Stomach (tissue), 9 donors: ENCODE data around the gene GAR1. TPM values are rescaled to one million over a fixed set of nuclear protein-coding genes. Genes with fewer than 3 reads are reported as not detected.

Experiments
- DNase-seq, 2 donors: peaks; one replicate each; pipeline versions ENCODE4 v3.0.0 to v3.0.0-alpha.2; 2013 to 2019
- H3K27ac ChIP-seq, 5 donors: fragments of 200-600 bp in 4 of 5; sonication (generic) in 4 of 5; one replicate each; pipeline ENCODE4 v1.5.1; 2013 to 2019; ENCODE audit warnings: mild to moderate bottlenecking in 1 of 5, moderate library complexity in 1 of 5
- H3K27me3 ChIP-seq, 3 donors: fragments of 200-600 bp; sonication (generic); one replicate each; pipeline ENCODE4 v1.5.1; 2017 to 2019; ENCODE audit warnings: mixed run types in 1 of 3
- H3K36me3 ChIP-seq, 4 donors: fragments of 200-600 bp; sonication (generic); 1 replicate in 3 of 4; 2 replicates in 1 of 4; pipeline ENCODE4 v1.5.1; 2016 to 2019
- H3K4me1 ChIP-seq, 4 donors: fragments of 200-600 bp; sonication (generic); one replicate each; pipeline ENCODE4 v1.5.1; 2016 to 2019
- H3K4me3 ChIP-seq, 4 donors: fragments of 200-600 bp; sonication (generic) in 3 of 4; one replicate each; pipeline ENCODE4 v1.5.1; 2016 to 2019; ENCODE audit warnings: mild to moderate bottlenecking in 1 of 4
- H3K9me3 ChIP-seq, 4 donors: fragments of 200-600 bp; sonication (generic); one replicate each; pipeline ENCODE4 v1.5.1; 2016 to 2019
- EP300 ChIP-seq: sonication (generic); formaldehyde crosslinking; IDR thresholded peaks from one replicate; pipeline ENCODE4 v1.6.1; 2017; ENCODE audit warnings: antibody characterized with exemption
- POLR2A ChIP-seq, 4 donors: fragments of 450-650 bp; IDR thresholded peaks; one replicate each; pipeline ENCODE4 v1.6.1; 2016; ENCODE audit warnings: antibody characterized with exemption in 4 of 4, control low read depth in 2 of 4, mild to moderate bottlenecking in 1 of 4, moderate library complexity in 1 of 4
- POLR2AphosphoS5 ChIP-seq, 3 donors: sonication (generic); formaldehyde crosslinking; IDR thresholded peaks; one replicate each; pipeline ENCODE4 v1.6.1; 2016; ENCODE audit warnings: antibody characterized with exemption in 3 of 3
- WGBS, 5 donors: extraction: QIAGEN DNeasy Blood & Tissue Kit in 3 of 5; methylation state at CpG; one replicate each; pipeline versions ENCODE4 v1.1.5 to v1.1.7; 2013 to 2018; 5-methylcytosine and 5-hydroxymethylcytosine counted together
- intact Hi-C: fragments of 100-400 bp; cut with DNase I; formaldehyde crosslinking; loops from one replicate; pipeline ENCODE4 v1.15.1; 2023; ENCODE audit warnings: low total_unique reads
- polyA plus RNA-seq, 3 donors: library from polyadenylated mRNA; stranded (reverse); fragments of 200-250 nt; gene quantifications; one replicate each; pipeline ENCODE4 v1.2.3, GENCODE V29; 2013
- total RNA-seq, 5 donors: library from RNA; depleted of rRNA; stranded (reverse); fragments of >200 nt; gene quantifications; one replicate each; pipeline versions ENCODE4 v1.1.0 to v1.2.3, GENCODE V29; 2014 to 2016
- TF ChIP-seq, protein P1 (sequence below), 7 experiments: fragments of 450-650 bp in 4 of 7; fragments of 200-600 bp in 3 of 7; sonication (generic) in 3 of 7; IDR thresholded peaks; one replicate each; pipeline ENCODE4 v1.5.1; 2016 to 2019; ENCODE audit warnings: antibody characterized with exemption in 7 of 7, control low read depth in 2 of 7, mild to moderate bottlenecking in 1 of 7
- donor health status: healthy with polysubstance abuse.
- donor health status: Bipolar disorder and iron deficiency.
- donor health status: healthy.

GAR1 gene
- total and polyA plus RNA-seq, 8 donors = 2.2 to 19.2 (median 13.2) TPM; not detected in 2

DNA sequence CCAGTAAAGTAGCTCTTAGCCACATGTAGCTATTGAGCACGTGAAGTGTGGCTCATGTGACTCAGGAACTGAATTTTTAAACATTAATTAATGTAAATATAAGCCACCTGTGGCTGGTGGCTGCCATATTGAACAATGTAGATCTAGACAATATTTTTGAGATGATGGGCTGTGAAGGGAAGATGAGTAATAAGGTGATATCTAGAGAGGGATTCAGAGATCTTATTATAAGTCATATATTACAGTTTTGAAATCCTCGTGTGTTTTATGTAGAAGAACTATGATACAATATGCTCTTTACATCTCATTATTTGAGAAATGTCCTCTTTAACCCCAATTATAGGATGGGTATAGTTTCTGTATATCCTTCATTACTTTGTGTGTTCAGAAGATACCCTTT, 5.6 kb downstream of the GAR1 start:
- no peak overlapping the region for H3K4me3 ChIP-seq
- no peaks in the 10 kb centered on the region for H3K9me3 ChIP-seq
- WGBS, 5 donors = 50 to 72% (median 58%) methylated on average over 2 of the region's 2 CpGs
- H3K4me1 ChIP-seq = peaks cover 6 to 18% (median 11%) of the 10 kb centered on the region in 4 donors
- intact Hi-C loops = no loop called here
- H3K27ac ChIP-seq = no peak overlapping the region
- no peak for DNase-seq
- no peaks in the 10 kb centered on the region for H3K27me3 ChIP-seq
- TF ChIP-seq EP300 = no peak
- no peak for TF ChIP-seq POLR2AphosphoS5 (IDR thresholded peaks at IDR 0.05)
- TF ChIP-seq, protein P1, sequence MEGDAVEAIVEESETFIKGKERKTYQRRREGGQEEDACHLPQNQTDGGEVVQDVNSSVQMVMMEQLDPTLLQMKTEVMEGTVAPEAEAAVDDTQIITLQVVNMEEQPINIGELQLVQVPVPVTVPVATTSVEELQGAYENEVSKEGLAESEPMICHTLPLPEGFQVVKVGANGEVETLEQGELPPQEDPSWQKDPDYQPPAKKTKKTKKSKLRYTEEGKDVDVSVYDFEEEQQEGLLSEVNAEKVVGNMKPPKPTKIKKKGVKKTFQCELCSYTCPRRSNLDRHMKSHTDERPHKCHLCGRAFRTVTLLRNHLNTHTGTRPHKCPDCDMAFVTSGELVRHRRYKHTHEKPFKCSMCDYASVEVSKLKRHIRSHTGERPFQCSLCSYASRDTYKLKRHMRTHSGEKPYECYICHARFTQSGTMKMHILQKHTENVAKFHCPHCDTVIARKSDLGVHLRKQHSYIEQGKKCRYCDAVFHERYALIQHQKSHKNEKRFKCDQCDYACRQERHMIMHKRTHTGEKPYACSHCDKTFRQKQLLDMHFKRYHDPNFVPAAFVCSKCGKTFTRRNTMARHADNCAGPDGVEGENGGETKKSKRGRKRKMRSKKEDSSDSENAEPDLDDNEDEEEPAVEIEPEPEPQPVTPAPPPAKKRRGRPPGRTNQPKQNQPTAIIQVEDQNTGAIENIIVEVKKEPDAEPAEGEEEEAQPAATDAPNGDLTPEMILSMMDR (IDR thresholded peaks at IDR 0.05) = no peak
- TF ChIP-seq POLR2A (IDR thresholded peaks at IDR 0.05) = no peak
- H3K36me3 ChIP-seq = peaks cover 8 to 82% (median 78%) of the 10 kb centered on the region in 4 donors

DNA sequence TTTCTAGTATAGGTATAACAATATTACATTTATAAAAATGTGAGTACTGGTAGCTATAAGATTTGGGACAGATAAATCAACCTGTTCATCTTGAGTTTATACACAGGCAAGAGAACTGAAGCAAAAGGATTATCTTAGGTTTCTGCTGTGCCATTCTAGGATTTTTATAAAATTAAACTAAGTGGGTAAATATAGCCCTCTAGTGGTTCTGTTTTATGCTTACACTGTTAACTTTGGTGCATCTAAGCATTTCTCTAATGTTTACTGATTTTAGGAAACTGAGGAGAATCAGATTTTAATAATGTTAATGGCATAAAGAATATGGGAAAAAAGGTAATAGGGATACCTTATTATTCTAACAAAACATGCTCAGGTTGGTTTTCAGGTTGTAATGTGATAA, 11.2 kb downstream of the GAR1 start:
- H3K9me3 ChIP-seq = no peaks in the 10 kb centered on the region
- no peaks in the 10 kb centered on the region for H3K4me1 ChIP-seq
- H3K36me3 ChIP-seq = peaks cover 8 to 53% (median 41%) of the 10 kb centered on the region in 4 donors
- H3K27me3 ChIP-seq = no peaks in the 10 kb centered on the region
- DNase-seq = peak in 1 of 2 donors; percentile 17
- intact Hi-C loops = loop anchor here (5.0 kb wide), 1 partner anchor 394 kb away; the partner anchor contains the start of gene SEC24B
- TF ChIP-seq, protein P1 (IDR thresholded peaks at IDR 0.05) = peak in 5 of 7 experiments; percentile 24 to 47 (median 37)
- TF ChIP-seq EP300 = no peak
- no peak for TF ChIP-seq POLR2AphosphoS5 (IDR thresholded peaks at IDR 0.05)
- no peak for TF ChIP-seq POLR2A (IDR thresholded peaks at IDR 0.05)
- no peak overlapping the region for H3K27ac ChIP-seq
- no peak overlapping the region for H3K4me3 ChIP-seq

DNA sequence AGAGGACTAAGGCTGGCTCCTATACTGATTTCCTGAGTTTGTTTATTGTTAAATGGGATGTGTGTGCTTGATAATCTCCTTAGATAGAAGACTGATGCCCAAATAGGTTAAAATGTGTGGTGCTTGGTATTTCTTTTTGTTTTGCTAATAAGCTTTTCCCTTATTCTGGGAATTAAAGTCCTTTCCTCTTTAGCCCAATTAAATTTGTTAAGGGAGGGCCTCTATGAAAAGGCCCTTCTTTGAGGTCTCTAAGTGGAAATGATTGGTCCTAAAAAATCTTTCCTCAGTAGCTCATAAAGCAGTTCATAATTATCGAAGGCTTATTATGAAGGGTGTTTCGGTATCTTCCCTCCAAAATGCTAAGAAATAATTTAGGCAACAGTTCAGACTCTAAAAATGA, 12.1 kb downstream of the GAR1 start, which contains the start of gene RRH:
Gene RRH (plus strand): TSS at position 301 of the 400 bp plus-strand sequence. CDS start 56 bp downstream, at position 357.
- H3K36me3 ChIP-seq = peaks cover 2 to 44% (median 34%) of the 10 kb centered on the region in 4 donors
- no peak for TF ChIP-seq POLR2AphosphoS5 (IDR thresholded peaks at IDR 0.05)
- TF ChIP-seq EP300 = no peak
- TF ChIP-seq, protein P1 (IDR thresholded peaks at IDR 0.05) = no peak
- TF ChIP-seq POLR2A (IDR thresholded peaks at IDR 0.05) = no peak
- WGBS, 5 donors = 93 to 100% (median 96%) methylated on average over 2 of the region's 2 CpGs
- DNase-seq = no peak
- no peaks in the 10 kb centered on the region for H3K4me1 ChIP-seq
- H3K9me3 ChIP-seq = no peaks in the 10 kb centered on the region
- intact Hi-C loops = loop anchor here (5.0 kb wide), 1 partner anchor 395 kb away; the partner anchor contains the start of gene SEC24B
- no peak within 1 kb of the TSS for H3K27ac ChIP-seq
- no peak within 1 kb of the TSS for H3K4me3 ChIP-seq
- H3K27me3 ChIP-seq = no peaks in the 10 kb centered on the region

DNA sequence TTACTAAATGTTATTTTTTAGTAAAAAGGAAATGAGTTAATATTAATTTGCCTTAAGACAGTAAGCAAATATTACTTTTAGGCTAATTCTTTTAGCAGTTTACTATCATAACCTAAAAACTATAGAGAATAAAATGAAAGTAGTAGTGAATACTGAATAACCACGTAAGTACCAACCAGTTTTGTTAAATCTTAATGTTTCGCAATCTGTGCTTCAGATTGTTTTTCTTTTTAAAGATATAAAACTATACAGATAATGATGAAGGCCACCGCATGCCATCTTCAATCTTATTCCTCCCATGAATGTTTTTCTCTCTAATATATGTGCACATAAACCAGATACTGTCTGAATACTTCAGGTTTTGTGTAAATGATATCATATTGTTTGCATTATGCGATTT, 18.2 kb downstream of the GAR1 start:
- Histone ChIP-seq H3K27ac (no peak overlapping the region), H3K36me3 (no peaks in the 10 kb centered on the region), H3K4me1 (no peaks in the 10 kb centered on the region), H3K27me3 (no peaks in the 10 kb centered on the region), H3K9me3 (no peaks in the 10 kb centered on the region), H3K4me3 (no peak overlapping the region)
- TF ChIP-seq EP300 = no peak
- TF ChIP-seq, protein P1 (IDR thresholded peaks at IDR 0.05) = no peak
- TF ChIP-seq POLR2A (IDR thresholded peaks at IDR 0.05) = no peak
- TF ChIP-seq POLR2AphosphoS5 (IDR thresholded peaks at IDR 0.05) = no peak
- no peak for DNase-seq
- WGBS, 5 donors = 94 to 96% (median 95%) methylated on average over 4 of the region's 4 CpGs
- intact Hi-C loops = no loop called here
